Neutrophil (primary cell): ENCODE results near the gene SPX.

ENCODE experiments used
- H3K27ac ChIP-seq: fragments of 200-600 bp; sonication (generic); 2 replicates; pipeline ENCODE4 v1.5.1; 2016; ENCODE audit warnings: mild to moderate bottlenecking, moderate library complexity
- H3K27me3 ChIP-seq: fragments of 200-600 bp; sonication (generic); 2 replicates; pipeline ENCODE4 v1.6.0; 2016; ENCODE audit warnings: mild to moderate bottlenecking
- H3K36me3 ChIP-seq: fragments of 200-600 bp; sonication (generic); 2 replicates; pipeline ENCODE4 v1.5.1; 2017
- H3K4me1 ChIP-seq, 2 experiments: fragments of 200-600 bp in 1 of 2; sonication (generic) in 1 of 2; 1 replicate in 1 of 2; 2 replicates in 1 of 2; pipeline versions ENCODE4 v1.5.1 to v1.6.1; 2013 to 2016; ENCODE audit warnings: low read depth in 1 of 2, low read length in 1 of 2, mild to moderate bottlenecking in 1 of 2, moderate library complexity in 1 of 2; ENCODE audit not compliant: control insufficient read depth in 1 of 2, insufficient read depth in 1 of 2
- H3K4me3 ChIP-seq, 2 experiments: fragments of 200-600 bp in 1 of 2; sonication (generic) in 1 of 2; 1 replicate in 1 of 2; 2 replicates in 1 of 2; pipeline ENCODE4 v1.5.1; 2013 to 2016; ENCODE audit warnings: low read depth in 1 of 2, low read length in 1 of 2, mild to moderate bottlenecking in 1 of 2, moderate library complexity in 1 of 2
- H3K9me3 ChIP-seq: fragments of 200-600 bp; sonication (generic); 2 replicates; pipeline ENCODE4 v1.5.1; 2016
- TF ChIP-seq, protein P1 (sequence below): fragments of 200-600 bp; sonication (generic); IDR thresholded peaks from 2 replicates; pipeline ENCODE4 v1.5.1; 2016; ENCODE audit warnings: antibody characterized with exemption

SPX gene

GRCh38 chr12:21499765-21500164, 26.3 kb upstream of the SPX start:
- peaks cover 22 to 23% of the 10 kb centered on the region in 2 experiments for H3K4me1 ChIP-seq
- no peak overlapping the region for H3K27ac ChIP-seq
- peaks cover 37% of the 10 kb centered on the region for H3K36me3 ChIP-seq
- no peak overlapping the region for H3K4me3 ChIP-seq
- H3K27me3 ChIP-seq: no peaks in the 10 kb centered on the region
- H3K9me3 ChIP-seq: no peaks in the 10 kb centered on the region
- TF ChIP-seq, protein P1, sequence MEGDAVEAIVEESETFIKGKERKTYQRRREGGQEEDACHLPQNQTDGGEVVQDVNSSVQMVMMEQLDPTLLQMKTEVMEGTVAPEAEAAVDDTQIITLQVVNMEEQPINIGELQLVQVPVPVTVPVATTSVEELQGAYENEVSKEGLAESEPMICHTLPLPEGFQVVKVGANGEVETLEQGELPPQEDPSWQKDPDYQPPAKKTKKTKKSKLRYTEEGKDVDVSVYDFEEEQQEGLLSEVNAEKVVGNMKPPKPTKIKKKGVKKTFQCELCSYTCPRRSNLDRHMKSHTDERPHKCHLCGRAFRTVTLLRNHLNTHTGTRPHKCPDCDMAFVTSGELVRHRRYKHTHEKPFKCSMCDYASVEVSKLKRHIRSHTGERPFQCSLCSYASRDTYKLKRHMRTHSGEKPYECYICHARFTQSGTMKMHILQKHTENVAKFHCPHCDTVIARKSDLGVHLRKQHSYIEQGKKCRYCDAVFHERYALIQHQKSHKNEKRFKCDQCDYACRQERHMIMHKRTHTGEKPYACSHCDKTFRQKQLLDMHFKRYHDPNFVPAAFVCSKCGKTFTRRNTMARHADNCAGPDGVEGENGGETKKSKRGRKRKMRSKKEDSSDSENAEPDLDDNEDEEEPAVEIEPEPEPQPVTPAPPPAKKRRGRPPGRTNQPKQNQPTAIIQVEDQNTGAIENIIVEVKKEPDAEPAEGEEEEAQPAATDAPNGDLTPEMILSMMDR: no peak

- peak overlapping the region; percentile 73 to 87 for H3K4me3 ChIP-seq
- H3K36me3 ChIP-seq: peaks cover 26% of the 10 kb centered on the region
- no peaks in the 10 kb centered on the region for H3K27me3 ChIP-seq
- H3K27ac ChIP-seq: peak overlapping the region; percentile 87
- H3K4me1 ChIP-seq: peaks cover 22 to 23% of the 10 kb centered on the region in 2 experiments
- no peaks in the 10 kb centered on the region for H3K9me3 ChIP-seq
- TF ChIP-seq, protein P1: no peak
Observed at GRCh38 chr12:21500786-21501257, 25.3 kb upstream of the SPX start.

GRCh38 chr12:21501258-21502163, 24.6 kb upstream of the SPX start, which contains the start of the genes GOLT1B and RECQL:
Gene GOLT1B, plus strand, starts transcription at chr12:21501789. Its CDS starts 135 bp downstream, at chr12:21501924.
Gene RECQL, minus strand, starts transcription at chr12:21501635. Its CDS starts 2,065 bp downstream, at chr12:21499570.
- Histone ChIP-seq H3K9me3 (no peaks in the 10 kb centered on the region), H3K4me3 (peak within 1 kb of the TSS; percentile 73 to 87), H3K36me3 (peaks cover 19% of the 10 kb centered on the region), H3K4me1 (peaks cover 22 to 23% of the 10 kb centered on the region in 2 experiments), H3K27me3 (no peaks in the 10 kb centered on the region), H3K27ac (peak within 1 kb of the TSS; percentile 87)
- TF ChIP-seq, protein P1: peak; percentile 24

GRCh38 chr12:21502164-21502496, 24.0 kb upstream of the SPX start:
- Histone ChIP-seq H3K4me1 (peaks cover 22 to 23% of the 10 kb centered on the region in 2 experiments), H3K4me3 (peak overlapping the region; percentile 73 to 87), H3K27ac (peak overlapping the region; percentile 87), H3K36me3 (peaks cover 13% of the 10 kb centered on the region), H3K9me3 (no peaks in the 10 kb centered on the region), H3K27me3 (no peaks in the 10 kb centered on the region)
- TF ChIP-seq, protein P1: no peak

- no peak overlapping the region for H3K4me3 ChIP-seq
Observed at GRCh38 chr12:21502872-21503271, 23.2 kb upstream of the SPX start.

More at GRCh38 chr12:21502872-21503271, 23.2 kb upstream of the SPX start:
- Histone ChIP-seq H3K4me1 (peaks cover 22 to 23% of the 10 kb centered on the region in 2 experiments), H3K27ac (no peak overlapping the region), H3K36me3 (peaks cover 9% of the 10 kb centered on the region), H3K9me3 (no peaks in the 10 kb centered on the region), H3K27me3 (no peaks in the 10 kb centered on the region)
- TF ChIP-seq, protein P1: no peak
